Measurements from ENCODE around the gene TCF7L2.

DNA sequence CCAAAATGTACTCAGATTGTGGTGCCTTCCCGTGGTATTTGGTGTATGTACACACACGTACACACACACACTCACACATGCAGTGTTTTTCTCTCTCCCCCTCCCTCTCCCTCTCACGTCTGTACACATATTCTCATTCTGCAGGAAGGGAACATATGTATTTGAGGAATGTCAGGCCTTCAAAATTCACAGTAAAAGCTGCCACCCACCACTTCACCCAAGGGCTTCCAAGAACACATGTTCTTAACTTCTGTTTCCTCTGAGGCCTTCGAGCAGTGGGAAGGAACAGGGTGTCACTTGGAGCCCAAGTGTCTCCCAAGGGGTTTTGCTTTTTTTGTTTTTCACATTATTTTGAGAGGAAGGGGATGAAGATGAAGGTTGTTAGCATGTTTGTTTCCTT, 198.9 kb downstream of the TCF7L2 start:
- TF ChIP-seq, protein P1, sequence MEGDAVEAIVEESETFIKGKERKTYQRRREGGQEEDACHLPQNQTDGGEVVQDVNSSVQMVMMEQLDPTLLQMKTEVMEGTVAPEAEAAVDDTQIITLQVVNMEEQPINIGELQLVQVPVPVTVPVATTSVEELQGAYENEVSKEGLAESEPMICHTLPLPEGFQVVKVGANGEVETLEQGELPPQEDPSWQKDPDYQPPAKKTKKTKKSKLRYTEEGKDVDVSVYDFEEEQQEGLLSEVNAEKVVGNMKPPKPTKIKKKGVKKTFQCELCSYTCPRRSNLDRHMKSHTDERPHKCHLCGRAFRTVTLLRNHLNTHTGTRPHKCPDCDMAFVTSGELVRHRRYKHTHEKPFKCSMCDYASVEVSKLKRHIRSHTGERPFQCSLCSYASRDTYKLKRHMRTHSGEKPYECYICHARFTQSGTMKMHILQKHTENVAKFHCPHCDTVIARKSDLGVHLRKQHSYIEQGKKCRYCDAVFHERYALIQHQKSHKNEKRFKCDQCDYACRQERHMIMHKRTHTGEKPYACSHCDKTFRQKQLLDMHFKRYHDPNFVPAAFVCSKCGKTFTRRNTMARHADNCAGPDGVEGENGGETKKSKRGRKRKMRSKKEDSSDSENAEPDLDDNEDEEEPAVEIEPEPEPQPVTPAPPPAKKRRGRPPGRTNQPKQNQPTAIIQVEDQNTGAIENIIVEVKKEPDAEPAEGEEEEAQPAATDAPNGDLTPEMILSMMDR (IDR thresholded peaks at IDR 0.05; ENCODE audit: insufficient read depth, low read length, poor library complexity, severe bottlenecking): no peak
- no peak for TF ChIP-seq EZH2phosphoT487 (conservative IDR thresholded peaks at IDR 0.05; ENCODE audit: low read length)

All from SU-DHL-6 (cell line).